DMS 273 treated with DMSO at 0.1 percent for 48 hours (cell line): ENCODE measurements around the gene PIANP.

Experiments used
- DNase-seq: peaks from one replicate; lab custom pipeline; 2025; lab: John Stamatoyannopoulos, UW

PIANP gene

DNA sequence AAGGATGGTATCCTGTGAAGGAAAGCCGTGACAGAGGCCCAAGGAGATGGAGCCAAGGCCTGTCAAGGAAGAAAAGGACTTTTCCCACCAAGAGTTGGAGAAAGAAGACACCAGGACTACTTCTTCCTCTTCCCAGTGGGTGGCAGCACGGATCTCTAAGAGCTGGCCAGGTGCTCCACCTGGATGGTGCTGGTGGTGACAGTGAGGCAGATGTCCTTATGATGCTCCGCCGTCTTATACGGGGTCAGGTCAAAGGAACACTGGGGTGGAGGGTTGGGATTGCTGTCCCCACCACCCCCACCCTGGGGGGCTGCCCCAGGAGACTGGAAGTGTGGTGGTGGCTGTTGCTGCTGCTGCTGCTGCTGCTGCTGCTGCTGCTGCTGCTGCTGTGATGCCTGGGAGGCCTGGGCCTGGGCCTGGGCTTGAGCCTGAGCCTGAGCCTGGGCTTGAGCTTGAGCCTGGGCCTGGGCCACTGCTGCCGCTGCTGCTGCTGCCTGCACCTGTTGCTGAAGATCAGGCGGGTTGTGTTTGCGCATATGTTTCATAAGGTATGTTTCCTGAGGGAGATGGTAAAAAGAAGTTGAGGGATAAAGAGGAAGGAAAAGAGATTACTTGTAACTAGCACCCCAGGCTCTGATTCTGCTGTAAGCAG is 32.9 kb downstream of the PIANP start:
- no peak for DNase-seq

DNA sequence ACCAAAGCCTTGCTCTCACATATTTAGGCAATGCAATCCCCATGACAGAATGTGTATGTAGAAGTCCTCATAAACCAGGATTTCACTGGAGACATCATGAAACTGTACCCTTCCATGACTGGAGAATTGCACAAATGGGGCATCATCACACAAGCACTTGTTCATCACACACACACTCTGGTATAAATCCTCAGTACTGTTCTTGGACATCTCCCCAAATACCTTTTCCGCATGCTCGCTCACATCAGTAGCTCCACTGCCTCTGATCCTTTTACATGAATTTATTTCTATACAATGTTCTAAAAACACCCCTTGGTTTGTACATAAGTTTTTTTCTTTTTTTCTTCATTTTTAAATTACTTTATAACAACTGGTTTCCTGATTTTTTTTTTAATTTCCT is 34.4 kb downstream of the PIANP start:
- DNase-seq, result no peak

DNA sequence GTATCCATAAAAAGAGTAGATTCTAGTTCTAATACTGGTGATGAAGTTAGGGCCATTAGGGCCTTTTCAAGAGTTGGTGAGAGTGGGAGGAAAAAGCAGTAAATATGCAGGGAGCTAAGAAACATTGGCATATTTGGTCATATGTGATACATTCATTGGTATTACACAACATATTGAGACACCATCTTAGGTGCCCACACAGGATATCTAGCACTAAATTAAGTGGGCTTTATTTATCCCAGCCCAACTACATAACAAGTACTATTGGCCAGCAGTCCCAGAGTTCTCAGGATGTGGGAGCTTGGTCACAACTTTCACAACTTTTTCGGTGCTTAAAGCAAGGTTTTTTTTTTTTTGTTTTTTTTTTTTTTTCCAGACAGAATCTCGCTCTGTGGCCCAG is 35.7 kb downstream of the PIANP start:
- DNase-seq, result no peak

DNA sequence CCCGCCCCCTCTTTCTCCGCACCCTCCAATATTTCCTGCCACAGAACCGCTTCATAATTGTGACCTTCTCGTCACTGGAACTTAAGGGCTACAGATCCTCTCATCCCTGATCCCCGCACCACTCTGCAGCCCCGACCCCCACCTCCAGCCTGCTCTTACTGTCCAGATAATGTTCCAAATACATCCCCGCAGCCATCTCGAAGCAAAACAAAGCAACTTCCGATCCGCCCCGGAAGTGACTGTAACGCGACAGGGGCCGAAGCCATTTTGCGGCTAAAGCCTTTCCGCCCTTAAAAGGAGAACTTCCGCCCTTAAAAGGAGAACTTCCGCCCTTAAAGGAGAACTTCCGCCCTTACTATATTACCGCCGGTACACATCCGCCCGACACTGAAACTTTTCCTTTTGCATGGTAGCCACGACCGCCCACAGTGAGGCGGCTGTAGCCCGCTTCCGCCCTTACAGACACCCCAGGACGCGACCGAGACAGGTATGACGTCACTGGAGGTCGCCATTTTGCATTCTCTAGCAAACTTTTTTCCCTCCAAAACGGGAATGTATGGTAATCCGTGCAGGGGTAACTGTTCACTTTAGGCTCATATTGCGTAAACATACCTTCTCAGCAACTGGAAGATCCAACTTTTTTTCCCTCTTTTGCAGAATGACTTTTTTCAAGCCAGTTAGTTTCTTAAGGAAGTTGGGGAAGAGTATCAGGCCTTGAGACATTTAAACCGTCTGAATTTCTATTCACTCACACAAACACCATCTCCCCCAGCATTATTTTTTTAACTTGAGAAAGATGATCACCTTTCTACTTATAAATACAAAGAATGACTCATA is 37.5 kb downstream of the PIANP start, which contains the start of gene ING4:
TSS of gene ING4 (minus strand) at position 214 of the 837 bp plus-strand sequence. CDS start at position 196, 18 bp downstream.
- DNase-seq, result peak; percentile 95

DNA sequence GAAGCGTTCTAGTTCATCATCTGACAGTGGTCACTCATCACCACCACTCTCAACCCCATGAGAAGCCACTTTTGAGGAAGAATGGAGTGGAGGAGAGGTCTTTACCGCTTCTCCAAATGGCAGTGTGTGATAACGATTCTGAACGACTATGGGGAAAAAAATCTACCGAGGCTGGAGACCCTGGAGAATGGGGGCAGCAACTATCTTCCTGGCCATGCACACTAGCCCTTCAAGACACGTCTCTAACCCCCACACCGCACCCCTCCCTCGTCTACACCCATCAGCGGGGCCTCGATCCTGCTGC is 38.1 kb downstream of the PIANP start:
- DNase-seq, result no peak

- no peak for DNase-seq
Measured at GRCh38 chr12:6653987-6654386, 46.6 kb downstream of the PIANP start.

GRCh38 chr12:6653342-6653741 is 47.3 kb downstream of the PIANP start:
- no peak for DNase-seq

DNA sequence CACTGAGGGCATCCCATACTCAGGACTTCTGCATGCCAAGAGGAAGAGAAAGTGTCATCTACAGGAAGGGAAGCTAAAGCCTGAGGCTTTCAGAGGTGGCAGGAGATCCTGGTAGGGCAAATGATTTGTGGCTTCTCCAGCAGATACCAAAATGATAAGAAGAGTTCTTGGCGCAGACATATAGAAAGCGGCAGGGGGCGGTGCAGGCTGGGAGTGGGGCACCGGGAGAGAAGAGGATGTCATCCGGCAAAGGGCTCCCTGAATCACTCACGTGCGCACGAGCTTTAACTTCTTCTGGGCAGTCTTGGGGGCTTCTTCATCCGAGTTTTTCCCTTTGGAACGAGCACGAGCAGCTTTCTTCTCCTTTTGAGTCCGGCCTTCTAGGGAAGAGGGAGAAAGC is 48.2 kb downstream of the PIANP start:
- DNase-seq, result no peak

DNA sequence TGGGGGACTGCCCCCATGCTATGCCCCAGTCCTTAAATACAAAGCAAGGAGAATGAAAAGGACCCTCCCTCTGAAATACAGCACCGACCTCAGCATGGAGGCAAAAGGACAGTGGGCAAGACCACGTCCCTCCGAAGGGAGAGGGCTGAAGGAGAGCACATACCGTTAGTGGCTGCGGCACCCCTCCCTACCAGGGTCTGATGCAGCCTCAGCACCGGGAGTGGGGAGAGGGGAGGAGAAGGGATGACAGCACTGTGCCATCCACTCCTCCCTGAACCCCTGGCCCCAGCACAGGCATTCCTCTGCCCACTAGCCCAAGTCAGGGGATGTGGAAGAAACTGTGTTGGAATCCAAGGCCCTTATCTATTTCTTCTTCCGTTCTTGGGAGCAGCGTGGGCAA is 49.8 kb downstream of the PIANP start:
- DNase-seq, result no peak

- DNase-seq, result no peak
Measured at GRCh38 chr12:6647083-6647604, 53.5 kb downstream of the PIANP start, which contains the start of gene ACRBP. Gene ACRBP (minus strand): TSS chr12:6647432. CDS start chr12:6647366, 66 bp downstream.

- DNase-seq, result no peak
Measured at GRCh38 chr12:6646276-6647082, 54.1 kb downstream of the PIANP start.

DNA sequence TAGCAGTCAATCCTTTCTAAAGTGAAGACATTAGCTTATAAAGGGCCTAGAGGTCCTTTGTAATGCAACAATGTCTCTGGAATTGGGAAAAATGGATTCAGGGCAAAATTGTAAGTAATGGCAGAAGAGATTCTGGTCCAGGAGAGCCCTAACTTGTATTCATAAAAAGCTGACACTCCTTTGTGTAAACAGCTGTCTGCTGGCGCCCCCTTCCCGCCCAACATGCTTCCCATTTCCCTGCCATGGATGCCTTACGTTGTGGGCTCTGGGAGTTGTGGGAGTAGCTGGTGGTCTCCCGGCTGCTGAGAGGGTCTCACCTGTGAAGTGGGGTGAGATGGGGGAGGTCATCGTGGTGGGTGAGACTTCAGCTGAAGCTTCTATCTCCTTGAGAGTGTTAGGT is 55.7 kb downstream of the PIANP start:
- DNase-seq, result no peak

- DNase-seq, result no peak
Measured at GRCh38 chr12:6644257-6644596, 56.4 kb downstream of the PIANP start.
